H1 (cell line): Measurements from ENCODE around the gene F13B. TPM values are rescaled to one million over a fixed set of nuclear protein-coding genes. Genes with fewer than 3 reads are reported as not detected.

ENCODE experiments used
- CTCF ChIA-PET: fragments of 300-600 bp; sonication (Branson Sonifier 250); formaldehyde crosslinking; loops from one replicate; lab custom pipeline; 2021; ENCODE audit not compliant: partially characterized antibody; lab: Charles Lee
- POLR2A ChIA-PET: fragments of 300-600 bp; sonication (Branson Sonifier 250); formaldehyde crosslinking; loops from one replicate; lab custom pipeline; 2021; ENCODE audit warnings: inconsistent platforms; ENCODE audit not compliant: partially characterized antibody; lab: Charles Lee
- DNase-seq, 2 experiments: peaks; one replicate each; pipeline versions ENCODE4 v3.0.0 to v3.0.0-alpha.2; 2010 to 2022; ENCODE audit warnings: low spot score in 2 of 2, low read depth in 1 of 2, mixed read lengths in 1 of 2
- FAIRE-seq: peaks from 2 replicates; lab custom pipeline; 2011; peaks lifted over from hg19 to GRCh38; lab: Jason Lieb, UNC
- H2AFZ ChIP-seq: 2 replicates; pipeline ENCODE4 v1.8.1; 2012; ENCODE audit warnings: low read length, inconsistent platforms
- H2AK5ac ChIP-seq: 2 replicates; pipeline ENCODE4 v1.6.1; 2013; ENCODE audit warnings: low read depth, low read length
- H2BK120ac ChIP-seq: replicated peaks from 2 replicates; pipeline ENCODE3; 2013; ENCODE audit warnings: low read depth, low read length, inconsistent platforms
- H2BK12ac ChIP-seq: 2 replicates; pipeline ENCODE4 v1.6.1; 2013; ENCODE audit warnings: low read depth, low read length
- H2BK15ac ChIP-seq: 2 replicates; pipeline ENCODE4 v1.6.1; 2013; ENCODE audit warnings: low read length
- H2BK20ac ChIP-seq: 2 replicates; pipeline ENCODE4 v1.6.1; 2013; ENCODE audit warnings: low read length
- H2BK5ac ChIP-seq: 2 replicates; pipeline ENCODE4 v1.6.1; 2013; ENCODE audit warnings: low read depth, low read length
- H3K14ac ChIP-seq: 2 replicates; pipeline ENCODE4 v1.6.1; 2013; ENCODE audit warnings: inconsistent platforms; ENCODE audit not compliant: insufficient read length
- H3K18ac ChIP-seq: 2 replicates; pipeline ENCODE4 v1.6.1; 2013; ENCODE audit warnings: low read length; ENCODE audit errors: extremely low read depth
- H3K23ac ChIP-seq: 2 replicates; pipeline ENCODE4 v1.6.1; 2013; ENCODE audit warnings: inconsistent platforms; ENCODE audit not compliant: insufficient read length
- H3K23me2 ChIP-seq: 2 replicates; pipeline ENCODE4 v1.6.1; 2013; ENCODE audit warnings: low read depth, low read length
- H3K27ac ChIP-seq: 2 replicates; pipeline ENCODE4 v1.6.1; 2011; ENCODE audit warnings: low read depth, low read length, inconsistent platforms
- H3K27me3 ChIP-seq, 4 experiments: replicated peaks in 1 of 4; 1 replicate in 1 of 4; 2 replicates in 3 of 4; pipeline versions ENCODE4 v1.6.1 to v1.8.1; 2011 to 2013; ENCODE audit warnings: low read length in 3 of 4, mild to moderate bottlenecking in 3 of 4, inconsistent platforms in 2 of 4, mixed read lengths in 2 of 4, moderate library complexity in 1 of 4; ENCODE audit not compliant: control insufficient read depth in 3 of 4, insufficient read depth in 3 of 4; ENCODE audit errors: extremely low read depth in 1 of 4
- H3K36me3 ChIP-seq, 4 experiments: 2 replicates each; pipeline versions ENCODE4 v1.6.1 to v1.8.1; 2011 to 2013; ENCODE audit warnings: mild to moderate bottlenecking in 4 of 4, low read length in 3 of 4, moderate library complexity in 2 of 4, control low read depth in 1 of 4, inconsistent platforms in 1 of 4; ENCODE audit not compliant: insufficient read depth in 4 of 4, control insufficient read depth in 2 of 4
- H3K4ac ChIP-seq: replicated peaks from 2 replicates; pipeline ENCODE3; 2013; ENCODE audit warnings: low read length, low read depth, mixed read lengths, inconsistent platforms; ENCODE audit not compliant: insufficient read length
- H3K4me1 ChIP-seq, 4 experiments: replicated peaks in 1 of 4; 1 replicate in 1 of 4; 2 replicates in 3 of 4; pipeline versions ENCODE4 v1.6.1 to v1.8.1; 2011 to 2013; ENCODE audit warnings: low read length in 3 of 4, inconsistent platforms in 2 of 4, mixed read lengths in 1 of 4; ENCODE audit not compliant: insufficient read depth in 4 of 4, control insufficient read depth in 3 of 4
- H3K4me2 ChIP-seq, 2 experiments: 2 replicates each; pipeline versions ENCODE4 v1.6.1 to v1.8.1; 2011 to 2013; ENCODE audit warnings: low read depth in 2 of 2, low read length in 2 of 2, control low read depth in 1 of 2, inconsistent platforms in 1 of 2, mild to moderate bottlenecking in 1 of 2; ENCODE audit not compliant: insufficient read depth in 1 of 2
- H3K4me3 ChIP-seq, 4 experiments: fragments of 200-600, 300-600 bp in 1 of 4; sonication (generic), shearing (Covaris generic), sonication (Bioruptor Twin) in 1 of 4; 2 replicates each; pipeline versions ENCODE4 v1.5.1 to v1.8.1; 2011 to 2016; ENCODE audit warnings: low read length in 4 of 4, low read depth in 3 of 4, control low read depth in 2 of 4, inconsistent platforms in 2 of 4, mild to moderate bottlenecking in 2 of 4, mixed read lengths in 1 of 4, moderate library complexity in 1 of 4; ENCODE audit not compliant: insufficient read depth in 2 of 4; ENCODE audit errors: extremely low read depth in 1 of 4
- H3K56ac ChIP-seq: replicated peaks from 2 replicates; pipeline ENCODE3; 2013; ENCODE audit warnings: low read depth, mild to moderate bottlenecking, mixed read lengths, low read length, inconsistent platforms; ENCODE audit not compliant: insufficient read length
- H3K79me1 ChIP-seq: 2 replicates; pipeline ENCODE4 v1.6.1; 2013; ENCODE audit warnings: low read depth, low read length, control low read depth
- H3K79me2 ChIP-seq, 2 experiments: 2 replicates each; pipeline versions ENCODE4 v1.6.1 to v1.8.1; 2012 to 2013; ENCODE audit warnings: low read length in 2 of 2, mild to moderate bottlenecking in 2 of 2, inconsistent platforms in 1 of 2; ENCODE audit not compliant: insufficient read depth in 2 of 2, control insufficient read depth in 1 of 2
- H3K9ac ChIP-seq, 4 experiments: replicated peaks in 1 of 4; 1 replicate in 1 of 4; 2 replicates in 3 of 4; pipeline versions ENCODE4 v1.6.1 to v1.8.1; 2011 to 2013; ENCODE audit warnings: low read depth in 3 of 4, low read length in 3 of 4, control low read depth in 2 of 4, mild to moderate bottlenecking in 2 of 4, moderate library complexity in 2 of 4, inconsistent platforms in 1 of 4; ENCODE audit errors: extremely low read depth in 1 of 4
- H3K9me3 ChIP-seq, 2 experiments: 2 replicates each; pipeline versions ENCODE4 v1.6.1 to v1.8.1; 2012 to 2013; ENCODE audit warnings: mild to moderate bottlenecking in 2 of 2, moderate library complexity in 2 of 2, control low read depth in 1 of 2, inconsistent platforms in 1 of 2, low read depth in 1 of 2, low read length in 1 of 2, mixed read lengths in 1 of 2; ENCODE audit not compliant: insufficient read depth in 2 of 2
- H4K20me1 ChIP-seq, 2 experiments: replicated peaks in 1 of 2; 2 replicates each; pipeline versions ENCODE3 to v1.8.1; 2011 to 2013; ENCODE audit warnings: inconsistent platforms in 2 of 2, low read length in 2 of 2, mild to moderate bottlenecking in 1 of 2; ENCODE audit not compliant: insufficient read depth in 2 of 2, control insufficient read depth in 1 of 2
- H4K5ac ChIP-seq: 2 replicates; pipeline ENCODE4 v1.6.1; 2013; ENCODE audit warnings: low read length, low read depth, mixed read lengths, inconsistent platforms; ENCODE audit not compliant: insufficient read length
- H4K8ac ChIP-seq: 2 replicates; pipeline ENCODE4 v1.8.0; 2013; ENCODE audit warnings: mild to moderate bottlenecking, moderate library complexity, low read length, inconsistent platforms; ENCODE audit not compliant: insufficient read depth; ENCODE audit errors: extremely low read depth
- H4K91ac ChIP-seq: replicated peaks from 2 replicates; pipeline ENCODE3; 2013; ENCODE audit warnings: low read length, mixed read lengths, inconsistent platforms; ENCODE audit not compliant: insufficient read length
- ATF3 ChIP-seq: IDR thresholded peaks from 2 replicates; pipeline ENCODE4 v1.6.1; 2011; ENCODE audit warnings: low read depth, mild to moderate bottlenecking, low read length; ENCODE audit not compliant: insufficient read depth
- CHD1 ChIP-seq: IDR thresholded peaks from 2 replicates; pipeline ENCODE4 v1.6.1; 2012; ENCODE audit warnings: low read depth, low read length, improper control_type of control experiment
- CTCF ChIP-seq, 3 experiments: IDR thresholded peaks; 1 replicate in 2 of 3; 2 replicates in 1 of 3; pipeline versions ENCODE4 v1.5.1 to v1.6.1; 2011; ENCODE audit warnings: low read length in 3 of 3, mild to moderate bottlenecking in 3 of 3, inconsistent platforms in 2 of 3, low read depth in 1 of 3, moderate library complexity in 1 of 3; ENCODE audit not compliant: insufficient read depth in 1 of 3; ENCODE audit errors: control extremely low read depth in 1 of 3
- FOSL1 ChIP-seq: IDR thresholded peaks from 2 replicates; pipeline ENCODE4 v1.6.1; 2011; ENCODE audit warnings: mild to moderate bottlenecking, low read depth, low read length, moderate library complexity; ENCODE audit not compliant: insufficient read depth
- JUN ChIP-seq: IDR thresholded peaks from 2 replicates; pipeline ENCODE4 v1.6.1; 2011; ENCODE audit warnings: low read depth, mild to moderate bottlenecking, improper control_type of control experiment, low read length
- KDM5A ChIP-seq: fragments of 200-600 bp; IDR thresholded peaks from 2 replicates; pipeline ENCODE4 v1.7.1; 2012; ENCODE audit warnings: mild to moderate bottlenecking, low read length, inconsistent platforms, mixed read lengths
- SP2 ChIP-seq: IDR thresholded peaks from 2 replicates; pipeline ENCODE4 v1.6.1; 2012; ENCODE audit warnings: mild to moderate bottlenecking, low read length, inconsistent platforms
- TAF1 ChIP-seq: IDR thresholded peaks from 2 replicates; pipeline ENCODE4 v1.6.1; 2011; ENCODE audit warnings: mild to moderate bottlenecking, low read depth, low read length
- WGBS, 2 experiments: shearing (Covaris generic) in 1 of 2; methylation state at CpG; one replicate each; pipeline versions ENCODE4 v1.1.6 to v1.1.7; 2013 to 2015; ENCODE audit warnings: low lambda C conversion rate in 2 of 2, mixed read lengths in 2 of 2, inconsistent platforms in 1 of 2, low coverage in 1 of 2, missing lambda C conversion rate in 1 of 2; ENCODE audit not compliant: insufficient replicate concordance in 2 of 2, insufficient coverage in 1 of 2, insufficient read length in 1 of 2; ENCODE audit errors: extremely low coverage in 1 of 2, missing lambda C conversion rate in 1 of 2; 5-methylcytosine and 5-hydroxymethylcytosine counted together
- polyA plus RNA-seq, 7 experiments: library from polyadenylated mRNA; depleted of rRNA in 3 of 7; stranded (reverse) in 5 of 7; unstranded in 2 of 7; fragments of >200 nt in 5 of 7; fragments of 200-250 nt in 2 of 7; gene quantifications; 1 replicate in 5 of 7; 2 replicates in 1 of 7; 4 replicates in 1 of 7; pipeline versions ENCODE4 v1.2.1 to v1.2.3, GENCODE V29; 2011 to 2013; ENCODE audit warnings: missing spikeins in 2 of 7, mixed read lengths in 2 of 7
- total RNA-seq: library from RNA; stranded (reverse); fragmentation: NEBNext Ultra II Directional; extraction: Animal tissue kit (Norgen Biotek cat#: 25700); gene quantifications from 2 replicates; pipeline ENCODE4 v1.2.1, GENCODE V29; 2021
- TF ChIP-seq, protein P1 (sequence below): IDR thresholded peaks from 2 replicates; pipeline ENCODE4 v1.6.1; 2012; ENCODE audit warnings: low read length, inconsistent platforms

F13B gene
- total and polyA plus RNA-seq, 2 of the 8 experiments (the other 6 are each of a cell fraction or from before 2014, with no cell fraction given): not detected

GRCh38 chr1:197092491-197093023 is 25.5 kb upstream of the F13B start:
- POLR2A ChIA-PET: no interaction called here
- no peak overlapping the region for H3K4ac ChIP-seq
- no peaks in the 10 kb centered on the region for H3K79me1 ChIP-seq
- no peaks in the 10 kb centered on the region for H3K4me1 ChIP-seq
- no peak overlapping the region for H3K18ac ChIP-seq
- FAIRE-seq (no peak), DNase-seq (no peak)
- H2BK15ac ChIP-seq: no peak overlapping the region
- no peak overlapping the region for H3K14ac ChIP-seq
- no peak overlapping the region for H3K23ac ChIP-seq
- peaks cover 0 to 3% of the 10 kb centered on the region in 2 experiments for H4K20me1 ChIP-seq
- H3K27me3 ChIP-seq: no peaks in the 10 kb centered on the region
- no peak overlapping the region for H2BK120ac ChIP-seq
- no peak overlapping the region for H2BK12ac ChIP-seq
- H3K9me3 ChIP-seq: no peaks in the 10 kb centered on the region
- H3K27ac ChIP-seq: no peak overlapping the region
- H3K56ac ChIP-seq: no peak overlapping the region
- 91% methylated on average over 1 of the region's 1 CpG; no CpG with 5 or more reads in 1 of the 2 experiments for WGBS, 2 experiments
- H4K8ac ChIP-seq: no peak overlapping the region
- H2BK20ac ChIP-seq: no peak overlapping the region
- no peaks in the 10 kb centered on the region for H3K79me2 ChIP-seq
- H2AFZ ChIP-seq: no peak overlapping the region
- peaks cover 2 to 70% (median 26%) of the 10 kb centered on the region in 4 experiments for H3K36me3 ChIP-seq
- no peak overlapping the region for H4K91ac ChIP-seq
- H4K5ac ChIP-seq: no peak overlapping the region
- no peaks in the 10 kb centered on the region for H3K23me2 ChIP-seq
- no peak overlapping the region for H3K4me3 ChIP-seq
- no peak overlapping the region for H2AK5ac ChIP-seq
- H3K9ac ChIP-seq: no peak overlapping the region
- H3K4me2 ChIP-seq: no peak overlapping the region
- H2BK5ac ChIP-seq: no peak overlapping the region
- CTCF ChIA-PET: interaction anchor here (1.6 kb wide), 1 partner anchor 196 kb away, joined by 5 read pairs; no protein-coding TSS in a partner anchor
- TF ChIP-seq, protein P1, sequence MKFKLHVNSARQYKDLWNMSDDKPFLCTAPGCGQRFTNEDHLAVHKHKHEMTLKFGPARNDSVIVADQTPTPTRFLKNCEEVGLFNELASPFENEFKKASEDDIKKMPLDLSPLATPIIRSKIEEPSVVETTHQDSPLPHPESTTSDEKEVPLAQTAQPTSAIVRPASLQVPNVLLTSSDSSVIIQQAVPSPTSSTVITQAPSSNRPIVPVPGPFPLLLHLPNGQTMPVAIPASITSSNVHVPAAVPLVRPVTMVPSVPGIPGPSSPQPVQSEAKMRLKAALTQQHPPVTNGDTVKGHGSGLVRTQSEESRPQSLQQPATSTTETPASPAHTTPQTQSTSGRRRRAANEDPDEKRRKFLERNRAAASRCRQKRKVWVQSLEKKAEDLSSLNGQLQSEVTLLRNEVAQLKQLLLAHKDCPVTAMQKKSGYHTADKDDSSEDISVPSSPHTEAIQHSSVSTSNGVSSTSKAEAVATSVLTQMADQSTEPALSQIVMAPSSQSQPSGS: no peak
- no peak for TF ChIP-seq FOSL1
- TF ChIP-seq JUN: no peak
- TF ChIP-seq TAF1: no peak
- no peak for TF ChIP-seq CTCF (IDR thresholded peaks at IDR 0.05; ENCODE audit: control extremely low read depth in 1 of 3, insufficient read depth in 1 of 3, low read depth in 1 of 3, low read length in 3 of 3)
- no peak for TF ChIP-seq SP2
- no peak for TF ChIP-seq CHD1
- no peak for TF ChIP-seq KDM5A
- TF ChIP-seq ATF3: no peak
